Stimulated activated CD4-positive, alpha-beta T cell treated with anti-CD3 and anti-CD28 coated beads, Interleukin-4, amount 100 ng/mL, for 4 hours (primary cell): Measurements from ENCODE around the gene METRN.

Experiments
- DNase-seq, 2 experiments: peaks; one replicate each; pipeline ENCODE4 v3.0.0-alpha.2; 2020

Gene METRN

GRCh38 chr16:725463-726187 lies 10.7 kb downstream of the METRN start:
- no peak for DNase-seq

GRCh38 chr16:726188-726437 lies 11.2 kb downstream of the METRN start:
- DNase-seq, result no peak

- peak; percentile 46 to 68 for DNase-seq
Observed at GRCh38 chr16:726438-727290, 11.7 kb downstream of the METRN start, which contains the start of the genes CCDC78 and HAGHL. TSS of gene CCDC78 (minus strand) at chr16:726443. CDS start at chr16:726367, 76 bp downstream. TSS of gene HAGHL (plus strand) at chr16:727106. CDS start at chr16:727510, 404 bp downstream.

GRCh38 chr16:727291-727977 lies 12.5 kb downstream of the METRN start:
- DNase-seq, result no peak

- DNase-seq, result peak; percentile 53 to 61
Observed at GRCh38 chr16:728131-728889, 13.4 kb downstream of the METRN start.

- no peak for DNase-seq
Observed at GRCh38 chr16:728890-729744, 14.2 kb downstream of the METRN start.

- no peak for DNase-seq
Observed at GRCh38 chr16:729768-730665, 15.1 kb downstream of the METRN start.

GRCh38 chr16:730666-731509 lies 16.0 kb downstream of the METRN start:
- no peak for DNase-seq

GRCh38 chr16:732332-732731 lies 17.4 kb downstream of the METRN start:
- DNase-seq, result no peak

GRCh38 chr16:732936-733335 lies 18.0 kb downstream of the METRN start:
- DNase-seq, result no peak

GRCh38 chr16:733382-734207 lies 18.7 kb downstream of the METRN start:
- peak in 1 of 2 experiments; percentile 48 for DNase-seq

- DNase-seq, result no peak
Observed at GRCh38 chr16:734208-734980, 19.5 kb downstream of the METRN start.

GRCh38 chr16:734981-735881 lies 20.3 kb downstream of the METRN start:
- DNase-seq, result no peak

GRCh38 chr16:735982-736453 lies 21.1 kb downstream of the METRN start:
- DNase-seq, result no peak

- DNase-seq, result no peak
Observed at GRCh38 chr16:736936-737481, 22.1 kb downstream of the METRN start.
